Measurements from ENCODE around the gene TAMM41.
"Not testable (repeated sequence)": the region's sequence is repeated elsewhere in the genome, so short reads cannot be mapped to it uniquely, and the experiment has no call there.

The TAMM41 gene

DNA sequence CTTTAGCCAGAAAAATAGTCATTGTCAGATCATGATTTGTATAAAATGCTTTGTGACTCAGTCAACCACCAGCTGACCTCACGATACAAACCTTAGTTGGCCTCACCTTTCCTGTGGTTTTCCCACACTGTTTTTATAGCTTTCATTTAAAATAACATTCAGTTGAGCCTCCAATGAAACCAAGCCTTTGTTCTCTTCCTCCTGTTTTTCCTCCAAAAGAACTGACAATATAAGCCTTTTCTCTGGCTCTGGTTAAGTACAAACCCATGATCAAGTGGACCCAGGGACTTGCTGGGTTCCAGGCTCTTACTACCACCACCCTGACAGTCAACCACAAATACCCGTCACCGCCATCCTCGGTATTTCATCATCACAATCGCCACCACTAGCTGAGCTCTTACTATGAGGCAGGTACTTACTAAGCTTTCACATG is 81.7 kb downstream of the TAMM41 start:
- H3K36me3 ChIP-seq (ENCODE audit: insufficient read depth, low read length): no peaks in the 10 kb centered on the region
- no peak for DNase-seq (ENCODE audit: low read depth, low spot score)
- TF ChIP-seq POLR2AphosphoS5 (IDR thresholded peaks at IDR 0.05; ENCODE audit: borderline replicate concordance, low read depth, low read length): no peak
- no peak for TF ChIP-seq FOXP2 (optimal IDR thresholded peaks at IDR 0.05; ENCODE audit: control extremely low read depth, extremely low read length, insufficient read depth)
- TF ChIP-seq EZH2 (IDR thresholded peaks at IDR 0.05): no peak
- H3K27ac ChIP-seq: no peak overlapping the region
- H3K9ac ChIP-seq (ENCODE audit: insufficient read length): no peak overlapping the region
- H3K4me3 ChIP-seq: no peak overlapping the region
- H3K9me3 ChIP-seq (ENCODE audit: low read depth, low read length): no peaks in the 10 kb centered on the region

DNA sequence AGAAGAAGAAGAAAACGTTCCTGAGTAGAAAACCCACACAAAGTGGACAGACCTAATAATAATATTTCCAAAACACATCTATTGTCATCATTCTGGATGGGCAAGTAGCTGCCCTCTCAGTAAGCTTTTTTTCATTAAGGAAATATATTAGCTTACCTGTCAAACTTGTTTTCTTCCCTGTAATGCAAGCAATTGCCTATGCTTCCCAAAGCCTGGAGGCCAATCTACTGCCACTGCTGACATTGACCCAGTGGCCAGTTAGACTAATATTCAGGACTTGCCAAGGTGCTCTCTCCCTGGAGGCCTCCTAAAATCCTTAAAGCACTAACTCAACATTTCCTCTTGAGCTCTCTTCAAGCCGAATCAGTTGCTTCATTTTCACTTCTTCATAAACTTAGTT is 86.7 kb downstream of the TAMM41 start:
- H3K4me3 ChIP-seq: no peak overlapping the region
- DNase-seq (ENCODE audit: low read depth, low spot score): no peak
- no peak for TF ChIP-seq POLR2AphosphoS5 (IDR thresholded peaks at IDR 0.05; ENCODE audit: borderline replicate concordance, low read depth, low read length)
- TF ChIP-seq FOXP2 (optimal IDR thresholded peaks at IDR 0.05; ENCODE audit: control extremely low read depth, extremely low read length, insufficient read depth): no peak
- TF ChIP-seq EZH2 (IDR thresholded peaks at IDR 0.05): no peak

GRCh38 chr3:11757929-11758328 is 88.8 kb downstream of the TAMM41 start:
- Histone ChIP-seq H3K4me3 (no peak overlapping the region), H3K9ac (ENCODE audit: insufficient read length) (no peak overlapping the region), H3K9me3 (ENCODE audit: low read depth, low read length) (no peaks in the 10 kb centered on the region), H3K36me3 (ENCODE audit: insufficient read depth, low read length) (no peaks in the 10 kb centered on the region), H3K27ac (no peak overlapping the region)
- DNase-seq (ENCODE audit: low read depth, low spot score): no peak
- TF ChIP-seq POLR2AphosphoS5 (IDR thresholded peaks at IDR 0.05; ENCODE audit: borderline replicate concordance, low read depth, low read length): no peak

More for the DNA sequence above, 86.7 kb downstream of the TAMM41 start:
- no peaks in the 10 kb centered on the region for H3K36me3 ChIP-seq (ENCODE audit: insufficient read depth, low read length)
- no peak overlapping the region for H3K9ac ChIP-seq (ENCODE audit: insufficient read length)
- H3K9me3 ChIP-seq (ENCODE audit: low read depth, low read length): no peaks in the 10 kb centered on the region
- H3K27ac ChIP-seq: no peak overlapping the region

DNA sequence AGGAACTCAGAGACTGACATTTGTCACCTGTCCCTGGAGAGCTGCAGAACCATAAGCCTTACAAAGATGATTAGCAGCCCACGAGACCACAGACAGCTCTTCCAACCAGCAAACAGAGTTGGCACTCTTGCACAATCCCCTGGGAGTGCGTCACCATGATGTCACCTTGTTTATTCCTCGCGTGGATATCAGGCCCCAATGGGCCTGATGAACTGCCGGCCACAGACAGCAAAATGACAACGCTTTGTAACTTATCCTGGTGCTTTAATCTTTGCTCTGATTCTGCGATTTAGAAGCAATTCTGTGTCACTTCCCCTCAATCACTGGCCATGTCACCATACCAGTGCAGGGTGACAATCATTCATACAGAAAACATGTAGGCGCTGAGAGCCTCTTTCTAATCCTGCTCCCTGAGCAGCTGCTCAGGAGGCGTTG is 89.2 kb downstream of the TAMM41 start:
- no peak overlapping the region for H3K4me3 ChIP-seq
- no peak overlapping the region for H3K27ac ChIP-seq
- H3K36me3 ChIP-seq (ENCODE audit: insufficient read depth, low read length): no peaks in the 10 kb centered on the region
- H3K9me3 ChIP-seq (ENCODE audit: low read depth, low read length): no peaks in the 10 kb centered on the region
- TF ChIP-seq POLR2AphosphoS5 (IDR thresholded peaks at IDR 0.05; ENCODE audit: borderline replicate concordance, low read depth, low read length): no peak
- TF ChIP-seq EZH2 (IDR thresholded peaks at IDR 0.05): no peak
- H3K9ac ChIP-seq (ENCODE audit: insufficient read length): no peak overlapping the region
- DNase-seq (ENCODE audit: low read depth, low spot score): no peak

DNA sequence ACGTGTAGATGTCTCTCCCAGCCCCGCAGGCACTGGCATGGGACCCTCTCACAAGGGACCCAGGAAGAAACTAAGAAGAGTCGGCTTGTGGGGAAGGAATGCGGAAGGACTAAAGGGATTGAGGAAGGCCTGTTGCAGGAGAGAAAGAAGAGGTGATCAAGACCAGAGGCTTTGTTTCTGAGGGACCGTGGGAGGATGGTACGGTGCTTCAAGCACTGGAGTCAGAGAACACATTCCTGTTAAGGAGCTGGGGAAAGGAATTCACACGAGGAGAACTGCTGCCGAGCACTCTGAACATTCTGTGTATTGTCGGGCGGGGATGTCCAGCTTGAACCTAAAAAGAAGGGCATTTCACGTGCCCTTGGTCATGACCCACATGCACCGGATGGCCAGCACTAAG is 91.4 kb downstream of the TAMM41 start:
- no peak overlapping the region for H3K27ac ChIP-seq
- DNase-seq (ENCODE audit: low read depth, low spot score): no peak
- no peak overlapping the region for H3K9ac ChIP-seq (ENCODE audit: insufficient read length)
- H3K4me3 ChIP-seq: no peak overlapping the region
- H3K9me3 ChIP-seq (ENCODE audit: low read depth, low read length): no peaks in the 10 kb centered on the region
- no peaks in the 10 kb centered on the region for H3K36me3 ChIP-seq (ENCODE audit: insufficient read depth, low read length)
- no peak for TF ChIP-seq POLR2AphosphoS5 (IDR thresholded peaks at IDR 0.05; ENCODE audit: borderline replicate concordance, low read depth, low read length)
- no peak for TF ChIP-seq FOXP2 (optimal IDR thresholded peaks at IDR 0.05; ENCODE audit: control extremely low read depth, extremely low read length, insufficient read depth)
- no peak for TF ChIP-seq EZH2 (IDR thresholded peaks at IDR 0.05)

- H3K9me3 ChIP-seq (ENCODE audit: low read depth, low read length); H3K9ac ChIP-seq (ENCODE audit: insufficient read length); DNase-seq (ENCODE audit: low read depth, low spot score); H3K27ac ChIP-seq; H3K4me3 ChIP-seq; H3K36me3 ChIP-seq (ENCODE audit: insufficient read depth, low read length): not testable (repeated sequence)
These were observed 94.4 kb downstream of the TAMM41 start for GRCh38 chr3:11752254-11752653.

- H3K27ac ChIP-seq; H3K9me3 ChIP-seq (ENCODE audit: low read depth, low read length); DNase-seq (ENCODE audit: low read depth, low spot score); H3K9ac ChIP-seq (ENCODE audit: insufficient read length); H3K4me3 ChIP-seq; H3K36me3 ChIP-seq (ENCODE audit: insufficient read depth, low read length): not testable (repeated sequence)
These were observed 98.4 kb downstream of the TAMM41 start for GRCh38 chr3:11748306-11748705.
